HG03280 (cell line): ENCODE measurements around the gene AQP11.
"Not testable (repeated sequence)": the region's sequence is repeated elsewhere in the genome, so short reads cannot be mapped to it uniquely, and the experiment has no call there.

Experiments used
- ATAC-seq: cut with Tn5 transposase; IDR thresholded peaks from one replicate; pipeline ENCODE4 v1.9.1; 2021; ENCODE audit warnings: mild to moderate bottlenecking, moderate library complexity; ENCODE audit not compliant: unreplicated experiment

Gene AQP11

GRCh38 chr11:77589521-77590193 lies at the start of gene AQP11:
TSS of gene AQP11 (plus strand) at chr11:77589953. CDS start at chr11:77589993, 40 bp downstream.
- peak; percentile 81 for ATAC-seq

- no peak for ATAC-seq
Measured at GRCh38 chr11:77542296-77542695, 47.5 kb upstream of the AQP11 start.

- no peak for ATAC-seq
Measured at GRCh38 chr11:77547047-77547836, 42.5 kb upstream of the AQP11 start.

- ATAC-seq = no peak
Measured at GRCh38 chr11:77547863-77548551, 41.7 kb upstream of the AQP11 start.

- ATAC-seq = no peak
Measured at GRCh38 chr11:77548552-77549445, 41.0 kb upstream of the AQP11 start.

GRCh38 chr11:77551426-77551825 lies 38.3 kb upstream of the AQP11 start:
- not testable (repeated sequence) for ATAC-seq

- ATAC-seq = no peak
Measured at GRCh38 chr11:77557553-77557952, 32.2 kb upstream of the AQP11 start.

- no peak for ATAC-seq
Measured at GRCh38 chr11:77558380-77558779, 31.4 kb upstream of the AQP11 start.

- ATAC-seq = no peak
Measured at GRCh38 chr11:77559686-77560401, 29.9 kb upstream of the AQP11 start.

- no peak for ATAC-seq
Measured at GRCh38 chr11:77560605-77561004, 29.1 kb upstream of the AQP11 start.

GRCh38 chr11:77561257-77561656 lies 28.5 kb upstream of the AQP11 start:
- no peak for ATAC-seq

- no peak for ATAC-seq
Measured at GRCh38 chr11:77568306-77568705, 21.4 kb upstream of the AQP11 start.

- ATAC-seq = no peak
Measured at GRCh38 chr11:77568916-77569675, 20.7 kb upstream of the AQP11 start.

- no peak for ATAC-seq
Measured at GRCh38 chr11:77569676-77570070, 20.1 kb upstream of the AQP11 start.

GRCh38 chr11:77570896-77571295 lies 18.9 kb upstream of the AQP11 start:
- not testable (repeated sequence) for ATAC-seq

- ATAC-seq = not testable (repeated sequence)
Measured at GRCh38 chr11:77575428-77575827, 14.3 kb upstream of the AQP11 start.

- no peak for ATAC-seq
Measured at GRCh38 chr11:77580712-77581337, 8.9 kb upstream of the AQP11 start.

GRCh38 chr11:77589181-77589520 lies 602 bp upstream of the AQP11 start:
- peak; percentile 27 for ATAC-seq

- ATAC-seq = peak; percentile 13
Measured at GRCh38 chr11:77590194-77590782, 535 bp downstream of the AQP11 start.
